Mucosa of rectum (tissue), 2 donors: Measurements from ENCODE around the gene GCGR.

Source experiments
- H3K27ac ChIP-seq, 2 donors: one replicate each; pipeline ENCODE4 v1.7.0; 2013; ENCODE audit warnings: inconsistent platforms in 2 of 2, low read depth in 2 of 2, low read length in 2 of 2
- H3K27me3 ChIP-seq, 2 donors: one replicate each; pipeline ENCODE4 v1.7.0; 2013; ENCODE audit warnings: low read length in 2 of 2; ENCODE audit not compliant: control insufficient read depth in 2 of 2, insufficient read depth in 2 of 2
- H3K36me3 ChIP-seq, 2 donors: one replicate each; pipeline ENCODE4 v1.7.0; 2013; ENCODE audit warnings: low read length in 2 of 2; ENCODE audit not compliant: control insufficient read depth in 2 of 2, insufficient read depth in 2 of 2
- H3K4me1 ChIP-seq, 2 donors: one replicate each; pipeline ENCODE4 v1.7.0; 2013; ENCODE audit warnings: low read length in 2 of 2, mild to moderate bottlenecking in 1 of 2; ENCODE audit not compliant: control insufficient read depth in 2 of 2, insufficient read depth in 2 of 2
- H3K4me3 ChIP-seq, 2 donors: one replicate each; pipeline ENCODE4 v1.7.0; 2013; ENCODE audit warnings: low read length in 2 of 2
- H3K9ac ChIP-seq, 2 donors: one replicate each; pipeline ENCODE4 v1.7.0; 2013; ENCODE audit warnings: low read length in 2 of 2, low read depth in 1 of 2, mild to moderate bottlenecking in 1 of 2
- H3K9me3 ChIP-seq, 2 donors: one replicate each; pipeline ENCODE4 v1.7.0; 2013; ENCODE audit warnings: low read length in 2 of 2; ENCODE audit not compliant: control insufficient read depth in 2 of 2
- donor health status: healthy.
- donor health status: Normal muscosa, but diverticular disease.

The GCGR gene

DNA sequence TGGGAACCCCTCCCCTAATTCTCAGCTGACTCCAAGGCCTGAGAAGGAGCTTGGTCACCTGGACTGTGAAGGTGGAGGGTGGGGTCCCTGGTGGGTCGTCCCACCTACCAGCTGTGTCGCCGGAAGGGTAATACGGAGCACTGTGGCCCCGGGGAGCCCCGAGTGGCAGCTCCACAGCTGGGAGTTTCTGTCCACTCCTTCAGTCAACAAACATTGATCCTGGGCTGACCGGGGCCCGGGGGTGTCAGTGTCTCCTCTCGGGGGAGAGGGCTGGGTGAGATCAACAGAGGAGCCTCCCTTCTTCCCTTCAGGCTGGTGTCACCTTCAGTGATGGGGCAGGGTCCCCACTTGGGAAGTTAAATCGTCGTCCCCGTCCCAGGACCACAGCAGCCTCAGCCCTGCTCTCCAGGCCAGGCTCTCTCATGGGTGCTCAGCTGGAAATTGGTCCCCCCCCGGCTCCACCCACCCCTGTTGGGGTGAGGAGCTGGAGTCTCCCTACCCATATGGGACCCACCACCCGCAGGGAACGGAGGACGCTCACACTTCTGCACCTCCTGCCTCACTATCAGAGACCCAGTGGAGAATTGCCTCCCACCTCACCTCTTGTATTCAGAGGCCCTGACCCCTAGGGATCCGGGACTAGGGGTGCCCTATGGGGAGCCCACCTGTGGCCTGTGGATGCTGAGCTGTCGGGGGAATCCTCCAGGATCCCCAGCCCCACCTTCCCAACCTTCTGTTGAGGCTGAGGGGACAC, 1.9 kb downstream of the GCGR start:
- Histone ChIP-seq H3K36me3 (no peaks in the 10 kb centered on the region), H3K9ac (no peak overlapping the region), H3K9me3 (no peaks in the 10 kb centered on the region), H3K4me1 (no peaks in the 10 kb centered on the region), H3K4me3 (no peak overlapping the region), H3K27me3 (peaks cover 34 to 68% of the 10 kb centered on the region in 2 donors), H3K27ac (no peak overlapping the region)

DNA sequence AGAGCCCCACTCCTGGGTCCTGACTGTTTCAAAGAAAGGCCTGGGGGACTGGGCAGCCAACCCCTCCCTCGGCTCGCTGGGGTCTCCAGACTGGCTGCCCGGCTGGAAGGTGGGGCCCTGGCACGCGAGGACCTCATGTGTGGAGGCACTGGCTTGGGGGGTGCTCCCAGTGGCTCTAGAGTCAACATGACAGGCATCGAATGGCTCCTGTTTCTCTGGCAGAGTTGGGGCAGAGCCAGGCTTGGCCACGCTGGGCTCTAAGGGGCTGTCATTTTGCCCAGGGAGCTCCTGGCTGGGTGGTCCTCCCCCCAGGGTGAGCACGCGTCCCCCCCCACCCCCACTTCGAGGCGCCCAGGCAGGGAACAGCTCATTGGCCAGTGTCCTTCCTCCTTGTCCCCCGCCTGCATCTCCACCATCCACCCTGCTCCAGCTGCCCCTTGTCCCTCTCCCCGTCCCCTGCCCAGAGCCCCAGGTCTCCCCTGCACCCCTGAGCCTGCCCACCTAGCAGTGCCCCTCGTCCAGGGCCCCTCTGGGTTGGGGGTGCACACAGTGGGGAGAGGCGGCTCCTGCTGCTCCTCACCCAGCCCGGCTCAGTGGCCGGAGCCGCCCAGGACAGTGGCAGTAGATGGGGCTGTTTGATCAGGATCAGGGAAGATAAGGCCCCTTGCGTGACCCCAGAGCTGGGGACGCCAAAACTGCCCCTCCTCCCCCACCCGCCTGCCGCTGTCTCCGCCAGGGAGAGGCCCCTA, 2.7 kb downstream of the GCGR start:
- Histone ChIP-seq H3K9me3 (no peaks in the 10 kb centered on the region), H3K27ac (no peak overlapping the region), H3K4me3 (no peak overlapping the region), H3K27me3 (peaks cover 31 to 61% of the 10 kb centered on the region in 2 donors), H3K4me1 (no peaks in the 10 kb centered on the region), H3K9ac (no peak overlapping the region), H3K36me3 (no peaks in the 10 kb centered on the region)

DNA sequence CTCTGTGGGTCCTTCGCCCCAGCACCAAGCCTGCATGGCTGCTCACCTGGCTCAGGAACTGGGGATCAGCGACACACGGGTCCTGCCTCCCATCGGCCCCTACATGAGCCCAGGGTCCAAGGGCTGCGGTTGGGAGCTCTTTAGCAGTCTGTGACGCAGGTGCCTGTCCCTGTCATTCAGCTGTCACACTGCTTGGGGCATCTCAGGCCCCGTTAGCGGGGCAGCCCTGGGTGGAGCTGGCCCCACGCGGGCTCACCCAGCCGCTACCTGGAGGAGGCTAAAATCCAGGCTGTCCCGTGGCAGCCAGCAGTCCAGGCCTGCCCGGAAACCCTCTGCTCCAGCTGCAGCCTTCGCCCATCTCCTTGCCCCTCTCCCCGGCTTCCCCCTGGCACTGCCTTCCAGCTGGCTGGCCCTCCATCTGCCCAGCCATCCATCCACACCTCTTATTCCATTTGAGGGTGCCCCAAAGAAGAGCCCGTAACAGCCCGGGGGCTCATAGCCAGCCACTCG, 3.3 kb downstream of the GCGR start:
- Histone ChIP-seq H3K4me1 (no peaks in the 10 kb centered on the region), H3K9ac (no peak overlapping the region), H3K4me3 (no peak overlapping the region), H3K36me3 (no peaks in the 10 kb centered on the region), H3K27me3 (peaks cover 26 to 55% of the 10 kb centered on the region in 2 donors), H3K27ac (no peak overlapping the region), H3K9me3 (no peaks in the 10 kb centered on the region)

DNA sequence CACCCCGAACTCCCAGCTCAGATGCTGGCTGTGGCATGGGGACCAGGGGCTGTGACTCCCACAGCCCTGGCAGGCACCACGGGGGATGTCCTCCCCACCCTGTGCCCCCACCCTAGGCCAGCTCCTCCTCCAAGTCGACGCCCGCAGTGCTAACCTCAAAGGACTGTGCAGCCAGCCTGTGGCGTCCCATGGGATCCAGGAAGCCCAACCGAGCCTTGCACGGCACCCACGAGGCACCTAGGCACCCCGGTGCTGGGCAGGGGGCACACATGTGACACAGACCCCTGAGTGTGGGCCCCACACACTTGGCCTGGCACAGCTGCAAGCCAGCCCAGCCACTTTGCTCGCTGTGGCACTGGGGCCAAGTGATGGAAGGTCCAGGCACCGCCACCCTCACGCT, 3.9 kb downstream of the GCGR start:
- H3K27ac ChIP-seq, result no peak overlapping the region
- no peak overlapping the region for H3K4me3 ChIP-seq
- H3K9me3 ChIP-seq, result no peaks in the 10 kb centered on the region
- no peaks in the 10 kb centered on the region for H3K4me1 ChIP-seq
- no peak overlapping the region for H3K9ac ChIP-seq
- no peaks in the 10 kb centered on the region for H3K36me3 ChIP-seq
- H3K27me3 ChIP-seq, result peaks cover 20 to 49% of the 10 kb centered on the region in 2 donors

DNA sequence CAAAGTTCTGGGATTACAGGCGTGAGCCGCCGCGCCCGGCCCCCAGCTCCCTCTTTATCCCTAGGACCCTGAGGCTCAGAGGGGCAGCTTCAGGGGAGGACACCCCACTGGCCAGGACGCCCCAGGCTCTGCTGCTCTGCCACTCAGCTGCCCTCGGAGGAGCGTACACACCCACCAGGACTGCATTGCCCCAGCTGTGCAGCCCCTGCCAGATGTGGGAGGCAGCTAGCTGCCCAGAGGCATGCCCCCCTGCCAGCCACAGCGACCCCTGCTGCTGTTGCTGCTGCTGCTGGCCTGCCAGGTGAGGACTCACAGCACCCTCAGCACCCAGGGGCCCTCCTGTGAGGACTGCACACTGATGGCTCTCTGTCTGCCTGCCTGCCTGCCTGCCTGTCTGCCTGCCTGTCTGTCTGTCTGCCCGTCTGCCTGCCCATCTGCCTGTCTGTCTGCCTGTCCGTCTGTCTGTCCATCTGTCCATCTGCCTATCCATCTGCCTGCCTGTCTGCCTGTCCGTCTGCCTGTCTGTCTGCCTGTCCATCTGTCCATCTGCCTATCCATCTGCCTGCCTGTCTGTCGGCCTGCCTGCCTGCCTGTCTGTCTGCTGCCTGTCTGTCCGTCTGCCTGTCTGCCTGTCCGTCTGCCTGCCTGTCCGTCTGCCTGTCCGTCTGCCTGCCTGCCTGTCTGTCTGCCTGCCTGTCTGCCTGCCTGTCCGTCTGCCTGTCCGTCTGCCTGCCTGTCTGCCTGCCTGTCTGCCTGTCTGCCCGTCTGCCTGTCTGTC, 5.0 kb downstream of the GCGR start:
- H3K36me3 ChIP-seq, result no peaks in the 10 kb centered on the region
- H3K4me3 ChIP-seq, result no peak overlapping the region
- no peak overlapping the region for H3K27ac ChIP-seq
- H3K4me1 ChIP-seq, result no peaks in the 10 kb centered on the region
- H3K9me3 ChIP-seq, result no peaks in the 10 kb centered on the region
- H3K9ac ChIP-seq, result no peak overlapping the region
- peaks cover 15 to 43% of the 10 kb centered on the region in 2 donors for H3K27me3 ChIP-seq

DNA sequence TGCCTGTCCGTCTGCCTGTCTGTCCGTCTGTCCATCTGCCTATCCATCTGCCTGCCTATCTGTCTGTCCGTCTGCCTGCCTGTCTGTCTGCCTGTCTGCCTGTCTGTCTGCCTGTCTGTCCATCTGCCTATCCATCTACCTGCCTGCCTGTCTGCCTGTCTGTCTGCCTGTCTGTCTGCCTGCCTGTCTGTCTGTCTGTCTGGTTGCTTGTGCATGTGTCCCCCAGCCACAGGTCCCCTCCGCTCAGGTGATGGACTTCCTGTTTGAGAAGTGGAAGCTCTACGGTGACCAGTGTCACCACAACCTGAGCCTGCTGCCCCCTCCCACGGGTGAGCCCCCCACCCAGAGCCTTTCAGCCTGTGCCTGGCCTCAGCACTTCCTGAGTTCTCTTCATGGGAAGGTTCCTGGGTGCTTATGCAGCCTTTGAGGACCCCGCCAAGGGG, 5.6 kb downstream of the GCGR start:
- H3K9ac ChIP-seq, result no peak overlapping the region
- H3K4me3 ChIP-seq, result no peak overlapping the region
- H3K27me3 ChIP-seq, result peaks cover 15 to 43% of the 10 kb centered on the region in 2 donors
- no peaks in the 10 kb centered on the region for H3K4me1 ChIP-seq
- no peaks in the 10 kb centered on the region for H3K36me3 ChIP-seq
- H3K27ac ChIP-seq, result no peak overlapping the region
- no peaks in the 10 kb centered on the region for H3K9me3 ChIP-seq

DNA sequence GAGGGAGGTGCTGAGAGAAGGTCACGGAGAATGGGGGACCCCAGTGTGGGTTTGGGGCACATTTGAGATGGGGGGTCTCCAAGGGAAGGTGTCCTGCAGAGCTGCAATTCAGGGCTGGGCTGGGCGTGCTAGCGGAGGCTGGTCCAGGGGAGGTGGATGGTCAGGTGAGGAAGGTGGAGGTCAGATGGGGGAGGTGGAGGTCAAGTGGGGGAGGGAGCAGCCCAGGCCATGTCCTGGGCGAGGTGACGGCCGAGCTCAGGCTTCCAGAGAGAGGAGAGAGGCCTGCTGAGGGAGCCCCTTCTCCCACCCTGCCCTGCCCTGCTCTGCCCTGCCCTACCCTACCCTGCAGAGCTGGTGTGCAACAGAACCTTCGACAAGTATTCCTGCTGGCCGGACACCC, 6.5 kb downstream of the GCGR start:
- no peaks in the 10 kb centered on the region for H3K9me3 ChIP-seq
- H3K4me1 ChIP-seq, result peaks cover 5 to 6% of the 10 kb centered on the region in 2 donors
- H3K27ac ChIP-seq, result no peak overlapping the region
- no peak overlapping the region for H3K4me3 ChIP-seq
- no peak overlapping the region for H3K9ac ChIP-seq
- peaks cover 15 to 39% of the 10 kb centered on the region in 2 donors for H3K27me3 ChIP-seq
- H3K36me3 ChIP-seq, result no peaks in the 10 kb centered on the region

DNA sequence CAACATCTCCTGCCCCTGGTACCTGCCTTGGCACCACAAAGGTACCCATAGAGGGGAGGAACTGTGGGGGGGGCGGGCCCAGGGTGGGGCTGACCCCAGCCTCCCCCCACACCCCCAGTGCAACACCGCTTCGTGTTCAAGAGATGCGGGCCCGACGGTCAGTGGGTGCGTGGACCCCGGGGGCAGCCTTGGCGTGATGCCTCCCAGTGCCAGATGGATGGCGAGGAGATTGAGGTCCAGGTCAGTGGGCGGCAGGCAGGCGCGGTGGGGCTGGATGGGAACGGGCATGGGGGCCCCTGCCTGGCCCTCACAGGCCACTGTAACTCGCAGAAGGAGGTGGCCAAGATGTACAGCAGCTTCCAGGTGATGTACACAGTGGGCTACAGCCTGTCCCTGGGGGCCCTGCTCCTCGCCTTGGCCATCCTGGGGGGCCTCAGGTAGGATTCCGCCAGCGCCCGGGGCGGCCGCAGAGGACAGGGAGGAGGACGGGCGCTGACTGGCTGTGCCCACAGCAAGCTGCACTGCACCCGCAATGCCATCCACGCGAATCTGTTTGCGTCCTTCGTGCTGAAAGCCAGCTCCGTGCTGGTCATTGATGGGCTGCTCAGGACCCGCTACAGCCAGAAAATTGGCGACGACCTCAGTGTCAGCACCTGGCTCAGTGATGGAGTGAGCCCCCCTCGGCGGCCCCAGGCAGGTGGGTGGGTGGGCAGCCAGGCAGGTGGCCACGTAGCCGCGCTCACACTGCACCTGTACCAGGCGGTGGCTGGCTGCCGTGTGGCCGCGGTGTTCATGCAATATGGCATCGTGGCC, 7.1 kb downstream of the GCGR start:
- Histone ChIP-seq H3K4me1 (peaks cover 7 to 8% of the 10 kb centered on the region in 2 donors), H3K9ac (no peak overlapping the region), H3K4me3 (no peak overlapping the region), H3K27ac (no peak overlapping the region), H3K9me3 (no peaks in the 10 kb centered on the region), H3K36me3 (no peaks in the 10 kb centered on the region), H3K27me3 (peaks cover 13 to 33% of the 10 kb centered on the region in 2 donors)

DNA sequence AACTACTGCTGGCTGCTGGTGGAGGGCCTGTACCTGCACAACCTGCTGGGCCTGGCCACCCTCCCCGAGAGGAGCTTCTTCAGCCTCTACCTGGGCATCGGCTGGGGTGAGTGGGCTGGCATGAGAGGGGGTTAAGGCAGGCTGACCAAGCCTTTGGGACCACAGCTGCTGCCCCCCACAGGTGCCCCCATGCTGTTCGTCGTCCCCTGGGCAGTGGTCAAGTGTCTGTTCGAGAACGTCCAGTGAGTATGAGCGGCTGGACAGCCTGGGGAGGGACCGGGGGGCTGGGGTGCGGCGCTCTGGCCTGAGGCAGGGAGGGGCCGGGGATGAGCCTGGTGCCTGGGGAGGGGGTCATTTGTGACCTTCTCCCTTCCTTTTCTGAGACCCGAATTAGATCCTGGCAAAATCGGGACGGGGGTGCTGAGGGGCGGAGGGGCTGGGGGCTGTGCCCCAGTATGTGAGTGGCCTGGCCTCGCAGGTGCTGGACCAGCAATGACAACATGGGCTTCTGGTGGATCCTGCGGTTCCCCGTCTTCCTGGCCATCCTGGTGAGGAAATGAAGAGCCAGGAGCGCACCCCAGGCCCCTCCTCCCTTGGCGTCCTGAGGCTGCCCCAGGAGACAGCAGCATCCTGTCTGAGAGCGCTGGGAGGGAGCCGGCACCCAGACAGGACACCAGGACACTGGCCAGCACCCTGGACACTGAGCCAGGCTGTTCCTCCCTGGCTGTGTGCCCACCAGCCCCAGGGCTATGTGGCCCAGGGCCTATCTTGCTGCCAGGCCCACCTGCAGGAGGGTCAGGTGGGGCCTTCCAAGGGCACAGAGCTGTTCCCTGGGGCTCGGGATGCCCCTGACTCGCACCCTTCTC, 8.0 kb downstream of the GCGR start:
- peaks cover 9 to 26% of the 10 kb centered on the region in 2 donors for H3K27me3 ChIP-seq

More for the DNA sequence above, 8.0 kb downstream of the GCGR start:
- Histone ChIP-seq H3K9ac (no peak overlapping the region), H3K4me3 (no peak overlapping the region), H3K27ac (no peak overlapping the region), H3K9me3 (no peaks in the 10 kb centered on the region), H3K36me3 (no peaks in the 10 kb centered on the region), H3K4me1 (peaks cover 7 to 8% of the 10 kb centered on the region in 2 donors)
